Mucosa of gallbladder (tissue), 1 donor: ENCODE measurements around the gene UFC1. TPM values are rescaled to one million over a fixed set of nuclear protein-coding genes. Genes with fewer than 3 reads are reported as not detected.

Experiments
- DNase-seq: peaks from one replicate; pipeline ENCODE4 v3.0.0-alpha.2; 2020; ENCODE audit warnings: low spot score
- total RNA-seq: library from RNA; stranded (reverse); gene quantifications from one replicate; pipeline ENCODE4 v1.2.1, GENCODE V29; 2021
- donor health status: DM: no; HTN: no; CAD: no.

The UFC1 gene
- total RNA-seq, 1 donor from 2014 or later = 114 TPM

GRCh38 chr1:161193561-161194235, 39.9 kb downstream of the UFC1 start:
- no peak for DNase-seq

- DNase-seq = no peak
These were observed 41.4 kb downstream of the UFC1 start for GRCh38 chr1:161195171-161195570.

- no peak for DNase-seq
These were observed 42.3 kb downstream of the UFC1 start for GRCh38 chr1:161196111-161196510.

- DNase-seq = peak; percentile 56
These were observed 43.0 kb downstream of the UFC1 start for GRCh38 chr1:161196521-161197451.

- DNase-seq = no peak
These were observed 43.9 kb downstream of the UFC1 start for GRCh38 chr1:161197560-161198193.

GRCh38 chr1:161198194-161198896, 44.6 kb downstream of the UFC1 start:
- no peak for DNase-seq

GRCh38 chr1:161198897-161199431, 45.2 kb downstream of the UFC1 start, which contains the start of gene ADAMTS4:
ADAMTS4 (minus strand) TSS chr1:161199054; CDS start chr1:161198627, 427 bp downstream.
- DNase-seq = peak; percentile 63

- DNase-seq = no peak
These were observed 45.8 kb downstream of the UFC1 start for GRCh38 chr1:161199506-161200139.

GRCh38 chr1:161200421-161200991, 46.7 kb downstream of the UFC1 start:
- no peak for DNase-seq

GRCh38 chr1:161200992-161201835, 47.4 kb downstream of the UFC1 start:
- peak; percentile 41 for DNase-seq

- DNase-seq = peak; percentile 98
These were observed 48.3 kb downstream of the UFC1 start, which contains the start of gene NDUFS2 for GRCh38 chr1:161201836-161202712. NDUFS2 (plus strand) TSS chr1:161202367; CDS start chr1:161202386, 19 bp downstream.

- no peak for DNase-seq
These were observed 52.8 kb downstream of the UFC1 start for GRCh38 chr1:161206411-161207140.

GRCh38 chr1:161207173-161207572, 53.4 kb downstream of the UFC1 start:
- peak; percentile 43 for DNase-seq
